Heart right ventricle (tissue), 16 donors: ENCODE data around the gene SOX9. TPM values are rescaled to one million over a fixed set of nuclear protein-coding genes. Genes with fewer than 3 reads are reported as not detected.

ENCODE experiments used
- ATAC-seq, 8 donors: fragments of 200-7000 bp; cut with Tn5 transposase; one replicate each; pipeline ENCODE4 v1.9.1; 2020; ENCODE audit warnings: mild to moderate bottlenecking in 8 of 8, moderate library complexity in 8 of 8, moderate number of reproducible peaks in 1 of 8
- DNase-seq, 2 donors: peaks; one replicate each; pipeline ENCODE4 v3.0.0-alpha.2; 2020
- H3K27ac ChIP-seq, 10 donors: fragments of 200-600 bp; sonication (generic) in 2 of 10; one replicate each; pipeline versions ENCODE4 v1.5.0 to v1.8.0; 2020 to 2022; ENCODE audit warnings: mild to moderate bottlenecking in 3 of 10
- H3K27me3 ChIP-seq, 7 donors: fragments of 200-600 bp; one replicate each; pipeline ENCODE4 v1.8.0; 2021 to 2022; ENCODE audit warnings: mild to moderate bottlenecking in 2 of 7
- H3K36me3 ChIP-seq, 9 donors: fragments of 200-600 bp; sonication (generic) in 1 of 9; one replicate each; pipeline versions ENCODE4 v1.5.0 to v1.8.0; 2020 to 2022; ENCODE audit warnings: mild to moderate bottlenecking in 2 of 9
- H3K4me1 ChIP-seq, 9 donors: fragments of 200-600 bp; sonication (generic) in 1 of 9; one replicate each; pipeline versions ENCODE4 v1.5.0 to v1.8.0; 2020 to 2022; ENCODE audit warnings: mild to moderate bottlenecking in 4 of 9
- H3K4me3 ChIP-seq, 10 donors: fragments of 200-600 bp; sonication (generic) in 2 of 10; one replicate each; pipeline versions ENCODE4 v1.5.0 to v1.8.0; 2020 to 2022; ENCODE audit warnings: mild to moderate bottlenecking in 7 of 10, moderate library complexity in 2 of 10
- H3K9me3 ChIP-seq, 11 donors: fragments of 200-600 bp in 10 of 11; sonication (generic) in 2 of 11; one replicate each; pipeline versions ENCODE4 v1.5.0 to v1.8.0; 2013 to 2022; ENCODE audit warnings: mild to moderate bottlenecking in 2 of 11, control low read depth in 1 of 11, moderate library complexity in 1 of 11
- WGBS, 2 donors: extraction: QIAGEN DNeasy Blood & Tissue Kit; methylation state at CpG; one replicate each; pipeline ENCODE4 v1.1.7; 2013; ENCODE audit warnings: inconsistent platforms in 1 of 2; 5-methylcytosine and 5-hydroxymethylcytosine counted together
- intact Hi-C, 10 donors: fragments of 100-400 bp; cut with DNase I; formaldehyde crosslinking; loops; one replicate each; pipeline versions ENCODE4 v1.11.1 to v1.14.2; 2022
- polyA plus RNA-seq, 2 donors: library from polyadenylated mRNA; stranded (reverse); fragments of 200-250 nt; gene quantifications; one replicate each; pipeline ENCODE4 v1.2.3, GENCODE V29; 2013
- total RNA-seq, 10 donors: library from RNA; stranded (reverse); fragmentation: NEBNext Ultra II Directional in 3 of 10; extraction: Animal tissue kit (Norgen Biotek cat#: 25700) in 3 of 10; gene quantifications; one replicate each; pipeline versions ENCODE4 v1.2.1 to v1.2.4, GENCODE V29; 2021 to 2023
- TF ChIP-seq, protein P1 (sequence below), 9 donors: fragments of 200-600 bp; sonication (generic) in 2 of 9; IDR thresholded peaks; one replicate each; pipeline versions ENCODE4 v1.5.0 to v1.8.0; 2021 to 2022; ENCODE audit warnings: antibody characterized with exemption in 9 of 9, mild to moderate bottlenecking in 5 of 9, moderate library complexity in 1 of 9
- donor health status: Arrhythmogenic right ventricular cardiomyopathy.
- donor health status: ischemic (EF 13 %, LVEDD 7.1; RV severe dilation, severe dysfunction).
- donor health status: healthy with polysubstance abuse.
- donor health status: DM: no; HTN: yes; CAD: no.
- donor health status: DM: no; HTN: no; CAD: no.
- donor health status: ischemic (EF 25% LVEDD 6.9; RV normal size, moderate dysfunction).
- donor health status: ischemic (EF 25% LVEDD 5.7; RV mildly dilated, moderate dysfunction).
- donor health status: healthy.
- donor health status: DM: yes; HTN: yes; CAD: no.
- donor health status: Ischemic cardiomyopathy.
- donor health status: ischemic (EF 35%, LVEDD 5.7; RV mildly dilated, moderate dysfunction).
- donor health status: nonischemic (EF 11% LVEDD 7.7; RV severe dilation, severe dysfunction).
- donor health status: DM: yes; HTN: yes; CAD: no.
- donor health status: PGD.
- donor health status: ischemic (EF 29% LVEDD 5.4; RV normal size, mild dysfunction).
- donor health status: nonischemic (EF 23%, LVEDD 6.1; RV moderate dilation, normal function).

The SOX9 gene
- total and polyA plus RNA-seq, 12 donors = 5.0 to 25.7 (median 12.8) TPM

DNA sequence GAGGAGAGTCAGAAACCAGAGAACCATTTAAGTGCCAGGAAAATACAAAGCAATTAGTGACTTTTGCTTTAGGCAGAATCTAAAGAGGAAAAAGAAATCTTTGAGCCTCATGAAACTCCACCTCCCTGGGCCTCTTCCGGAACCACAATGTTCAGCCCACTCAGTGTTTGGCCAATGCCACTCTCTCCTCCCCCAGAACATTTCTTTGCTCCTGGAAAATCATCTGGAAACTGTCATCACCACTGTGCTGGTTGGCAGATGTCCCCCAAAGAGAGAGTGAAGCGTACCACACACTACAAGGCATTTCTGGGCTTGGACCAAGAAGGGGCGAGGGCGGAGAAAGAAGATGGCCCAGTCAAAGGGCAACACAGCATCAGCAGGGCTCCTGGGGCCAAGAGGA lies 7.1 kb upstream of the SOX9 start:
- 60 to 73% methylated on average over 4 of the region's 4 CpGs for WGBS, 2 donors
- TF ChIP-seq, protein P1, sequence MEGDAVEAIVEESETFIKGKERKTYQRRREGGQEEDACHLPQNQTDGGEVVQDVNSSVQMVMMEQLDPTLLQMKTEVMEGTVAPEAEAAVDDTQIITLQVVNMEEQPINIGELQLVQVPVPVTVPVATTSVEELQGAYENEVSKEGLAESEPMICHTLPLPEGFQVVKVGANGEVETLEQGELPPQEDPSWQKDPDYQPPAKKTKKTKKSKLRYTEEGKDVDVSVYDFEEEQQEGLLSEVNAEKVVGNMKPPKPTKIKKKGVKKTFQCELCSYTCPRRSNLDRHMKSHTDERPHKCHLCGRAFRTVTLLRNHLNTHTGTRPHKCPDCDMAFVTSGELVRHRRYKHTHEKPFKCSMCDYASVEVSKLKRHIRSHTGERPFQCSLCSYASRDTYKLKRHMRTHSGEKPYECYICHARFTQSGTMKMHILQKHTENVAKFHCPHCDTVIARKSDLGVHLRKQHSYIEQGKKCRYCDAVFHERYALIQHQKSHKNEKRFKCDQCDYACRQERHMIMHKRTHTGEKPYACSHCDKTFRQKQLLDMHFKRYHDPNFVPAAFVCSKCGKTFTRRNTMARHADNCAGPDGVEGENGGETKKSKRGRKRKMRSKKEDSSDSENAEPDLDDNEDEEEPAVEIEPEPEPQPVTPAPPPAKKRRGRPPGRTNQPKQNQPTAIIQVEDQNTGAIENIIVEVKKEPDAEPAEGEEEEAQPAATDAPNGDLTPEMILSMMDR (IDR thresholded peaks at IDR 0.05) = no peak
- intact Hi-C loops = loop anchor here in 5 of 10 donors (10.0 kb wide), 5 partner anchors 349 to 1479 kb away; no protein-coding TSS in a partner anchor
- DNase-seq = peak in 1 of 2 donors; percentile 49
- H3K9me3 ChIP-seq = no peaks in the 10 kb centered on the region
- no peak overlapping the region for H3K4me3 ChIP-seq
- peak overlapping the region in 7 of 10 donors; percentile 33 to 80 (median 67) for H3K27ac ChIP-seq
- H3K4me1 ChIP-seq = peaks cover 3 to 30% (median 13%) of the 10 kb centered on the region in 9 donors
- peaks cover 0 to 54% (median 40%) of the 10 kb centered on the region in 7 donors for H3K27me3 ChIP-seq
- H3K36me3 ChIP-seq = no peaks in the 10 kb centered on the region
- peak; percentile 30 to 82 (median 62) for ATAC-seq

DNA sequence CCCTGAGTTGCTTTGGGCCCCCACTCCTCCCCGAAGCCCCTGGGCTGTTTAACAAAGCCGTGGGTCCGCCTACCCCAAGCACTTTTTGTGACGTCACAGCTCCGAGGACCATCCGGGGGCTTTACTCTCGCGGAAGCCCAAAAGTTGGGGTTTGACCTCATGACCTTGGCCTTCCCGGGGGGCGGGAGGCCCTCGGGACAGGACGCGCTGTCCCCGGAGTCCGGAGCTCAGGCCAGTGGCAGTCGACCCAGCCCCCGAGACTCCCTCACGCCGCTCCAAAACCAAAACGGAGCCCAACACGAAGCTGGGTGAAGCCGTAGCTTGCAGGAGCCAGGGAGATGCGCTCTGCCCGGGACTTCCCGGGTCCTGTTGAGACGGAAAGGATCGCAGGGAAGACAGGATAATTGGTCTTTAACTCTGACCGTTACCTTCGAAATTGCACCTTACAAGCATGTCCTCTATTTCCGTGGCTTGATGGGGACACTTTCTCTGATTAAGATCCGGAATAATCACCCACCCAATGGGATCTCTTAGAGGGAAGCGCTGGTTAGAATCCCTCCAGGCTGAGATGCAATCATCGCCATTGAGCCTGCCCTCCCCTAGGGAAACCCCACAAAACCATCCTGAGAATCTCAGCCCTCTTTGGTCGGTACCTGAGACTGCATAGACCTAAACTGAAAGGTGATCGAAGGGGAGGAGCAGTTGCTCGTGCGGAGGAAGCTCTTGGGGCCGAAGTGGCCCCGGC lies 4.9 kb upstream of the SOX9 start:
- Histone ChIP-seq H3K4me3 (no peak overlapping the region), H3K36me3 (no peaks in the 10 kb centered on the region), H3K27me3 (peaks cover 0 to 71% (median 52%) of the 10 kb centered on the region in 7 donors), H3K4me1 (peaks cover 3 to 36% (median 19%) of the 10 kb centered on the region in 9 donors), H3K27ac (no peak overlapping the region), H3K9me3 (no peaks in the 10 kb centered on the region)
- no peak for DNase-seq
- WGBS, 2 donors = 36 to 38% methylated on average over 39 of the region's 39 CpGs
- intact Hi-C loops = loop anchor here in 9 of 10 donors (2.0 to 10.0 kb wide), 11 partner anchors 149 to 1481 kb away; no protein-coding TSS in a partner anchor
- TF ChIP-seq, protein P1 (IDR thresholded peaks at IDR 0.05) = no peak
- ATAC-seq = no peak

GRCh38 chr17:72116661-72117521 lies 3.9 kb upstream of the SOX9 start:
- H3K36me3 ChIP-seq = no peaks in the 10 kb centered on the region
- peaks cover 0 to 80% (median 61%) of the 10 kb centered on the region in 7 donors for H3K27me3 ChIP-seq
- H3K4me1 ChIP-seq = peaks cover 3 to 37% (median 25%) of the 10 kb centered on the region in 9 donors
- no peak for DNase-seq
- no peak overlapping the region for H3K27ac ChIP-seq
- intact Hi-C loops = loop anchor here in 9 of 10 donors (2.0 to 10.0 kb wide), 11 partner anchors 150 to 1482 kb away; no protein-coding TSS in a partner anchor
- 17 to 18% methylated on average over 56 to 58 of the region's 58 CpGs for WGBS, 2 donors
- H3K4me3 ChIP-seq = peak overlapping the region; percentile 27 to 58 (median 42)
- ATAC-seq = no peak
- TF ChIP-seq, protein P1 (IDR thresholded peaks at IDR 0.05) = no peak
- no peaks in the 10 kb centered on the region for H3K9me3 ChIP-seq
